Pancreas (tissue), 10 donors: ENCODE data around the gene TRNAU1AP. TPM values are rescaled to one million over a fixed set of nuclear protein-coding genes. Genes with fewer than 3 reads are reported as not detected.
"Not testable (repeated sequence)": the region's sequence is repeated elsewhere in the genome, so short reads cannot be mapped to it uniquely, and the experiment has no call there.

Experiments
- ATAC-seq, 4 donors: fragments of 200-7000 bp; cut with Tn5 transposase; one replicate each; pipeline versions ENCODE4 v1.8.0 to v1.9.1; 2020; ENCODE audit warnings: mild to moderate bottlenecking in 4 of 4, moderate library complexity in 4 of 4
- DNase-seq, 6 donors: peaks; one replicate each; pipeline ENCODE4 v3.0.0-alpha.2; 2020
- FAIRE-seq: peaks from 2 replicates; lab custom pipeline; 2012; peaks lifted over from hg19 to GRCh38; lab: Jason Lieb, UNC
- H3K27ac ChIP-seq, 4 donors: fragments of 200-600 bp; sonication (generic); 1 replicate in 3 of 4; 2 replicates in 1 of 4; pipeline versions ENCODE4 v1.5.0 to v1.8.0; 2020
- H3K27me3 ChIP-seq, 4 donors: fragments of 200-600 bp; one replicate each; pipeline ENCODE4 v1.8.0; 2021
- H3K36me3 ChIP-seq, 3 donors: fragments of 200-600 bp; sonication (generic) in 1 of 3; one replicate each; pipeline versions ENCODE4 v1.5.0 to v1.8.0; 2020 to 2021
- H3K4me1 ChIP-seq, 3 donors: fragments of 200-600 bp; one replicate each; pipeline ENCODE4 v1.8.0; 2021
- H3K4me3 ChIP-seq, 4 donors: fragments of 200-600 bp; sonication (generic) in 2 of 4; one replicate each; pipeline versions ENCODE4 v1.5.0 to v1.8.0; 2020 to 2021
- H3K9me3 ChIP-seq, 4 donors: fragments of 200-600 bp; one replicate each; pipeline ENCODE4 v1.8.0; 2021
- WGBS, 2 donors: extraction: QIAGEN DNeasy Blood & Tissue Kit; methylation state at CpG; one replicate each; pipeline ENCODE4 v1.1.7; 2013; 5-methylcytosine and 5-hydroxymethylcytosine counted together
- intact Hi-C, 3 donors: fragments of 100-400 bp; cut with DNase I; formaldehyde crosslinking; loops; one replicate each; pipeline versions ENCODE4 v1.11.1 to v1.14.2; 2022
- polyA plus RNA-seq, 2 donors: library from polyadenylated mRNA; stranded (reverse); fragments of 200-250 nt; gene quantifications; one replicate each; pipeline ENCODE4 v1.2.3, GENCODE V29; 2013
- total RNA-seq, 6 donors: library from RNA; stranded (reverse); fragmentation: NEBNext Ultra II Directional in 4 of 6; extraction: Animal tissue kit (Norgen Biotek cat#: 25700) in 4 of 6; gene quantifications; one replicate each; pipeline versions ENCODE4 v1.2.1 to v1.2.4, GENCODE V29; 2021 to 2023
- TF ChIP-seq, protein P1 (sequence below), 4 donors: fragments of 200-600 bp; sonication (generic) in 3 of 4; IDR thresholded peaks; one replicate each; pipeline versions ENCODE4 v1.5.0 to v1.8.0; 2021; ENCODE audit warnings: antibody characterized with exemption in 4 of 4
- donor health status: healthy with polysubstance abuse.
- donor health status: DM: no; HTN: no; CAD: no; lungs with moderate emphysema.
- donor health status: DM: no; HTN: no; CAD: no.
- donor health status: control.
- donor health status: control.
- donor health status: Bipolar disorder and iron deficiency.
- donor health status: DM: yes; HTN: yes; CAD: no.
- donor health status: DM: no; HTN: no; CAD: no.
- donor health status: DM: no; HTN: no; CAD: no.
- donor health status: DM: yes; HTN: yes; CAD: no.

The TRNAU1AP gene
- total and polyA plus RNA-seq, 8 donors = 5.5 to 17.8 (median 10.5) TPM

DNA sequence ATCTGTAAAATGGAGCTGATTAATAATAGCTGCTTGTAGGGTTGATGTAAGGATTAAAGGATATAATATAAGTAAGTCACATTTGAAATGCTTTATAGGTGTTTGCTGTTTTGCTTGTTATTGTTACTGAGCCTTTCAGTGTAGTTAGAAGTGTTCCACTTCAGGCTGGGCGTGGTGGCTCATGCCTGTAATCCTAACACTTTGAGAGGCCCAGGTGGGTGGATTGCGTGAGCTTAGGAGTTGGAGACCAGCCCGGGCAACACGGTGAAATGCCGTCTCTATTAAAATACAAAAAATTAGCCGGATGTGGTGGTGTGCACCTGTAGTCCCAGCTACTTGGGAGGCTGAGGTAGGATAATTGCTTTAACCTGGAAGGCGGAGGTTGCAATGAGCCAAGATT, 12.2 kb downstream of the TRNAU1AP start:
- Histone ChIP-seq H3K9me3 (no peaks in the 10 kb centered on the region), H3K4me3 (no peak overlapping the region), H3K27me3 (no peaks in the 10 kb centered on the region), H3K27ac (no peak overlapping the region), H3K36me3 (peaks cover 0 to 74% (median 21%) of the 10 kb centered on the region in 3 donors), H3K4me1 (no peaks in the 10 kb centered on the region)
- DNase-seq (no peak), FAIRE-seq (no peak), ATAC-seq (no peak)
- intact Hi-C loops = no loop called here
- WGBS, 2 donors = 97 to 99% methylated on average over 7 of the region's 7 CpGs
- TF ChIP-seq, protein P1, sequence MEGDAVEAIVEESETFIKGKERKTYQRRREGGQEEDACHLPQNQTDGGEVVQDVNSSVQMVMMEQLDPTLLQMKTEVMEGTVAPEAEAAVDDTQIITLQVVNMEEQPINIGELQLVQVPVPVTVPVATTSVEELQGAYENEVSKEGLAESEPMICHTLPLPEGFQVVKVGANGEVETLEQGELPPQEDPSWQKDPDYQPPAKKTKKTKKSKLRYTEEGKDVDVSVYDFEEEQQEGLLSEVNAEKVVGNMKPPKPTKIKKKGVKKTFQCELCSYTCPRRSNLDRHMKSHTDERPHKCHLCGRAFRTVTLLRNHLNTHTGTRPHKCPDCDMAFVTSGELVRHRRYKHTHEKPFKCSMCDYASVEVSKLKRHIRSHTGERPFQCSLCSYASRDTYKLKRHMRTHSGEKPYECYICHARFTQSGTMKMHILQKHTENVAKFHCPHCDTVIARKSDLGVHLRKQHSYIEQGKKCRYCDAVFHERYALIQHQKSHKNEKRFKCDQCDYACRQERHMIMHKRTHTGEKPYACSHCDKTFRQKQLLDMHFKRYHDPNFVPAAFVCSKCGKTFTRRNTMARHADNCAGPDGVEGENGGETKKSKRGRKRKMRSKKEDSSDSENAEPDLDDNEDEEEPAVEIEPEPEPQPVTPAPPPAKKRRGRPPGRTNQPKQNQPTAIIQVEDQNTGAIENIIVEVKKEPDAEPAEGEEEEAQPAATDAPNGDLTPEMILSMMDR (IDR thresholded peaks at IDR 0.05) = no peak

- FAIRE-seq (no peak), ATAC-seq (no peak), DNase-seq (no peak)
- TF ChIP-seq, protein P1 (IDR thresholded peaks at IDR 0.05) = no peak
- Histone ChIP-seq H3K4me3 (no peak overlapping the region), H3K36me3 (peaks cover 0 to 75% (median 17%) of the 10 kb centered on the region in 3 donors), H3K27me3 (no peaks in the 10 kb centered on the region), H3K9me3 (no peaks in the 10 kb centered on the region), H3K27ac (no peak overlapping the region), H3K4me1 (no peaks in the 10 kb centered on the region)
- intact Hi-C loops = no loop called here
- 98 to 100% methylated on average over 6 of the region's 6 CpGs for WGBS, 2 donors
These were observed 12.8 kb downstream of the TRNAU1AP start for GRCh38 chr1:28565726-28566125.

GRCh38 chr1:28566931-28567330, 14.0 kb downstream of the TRNAU1AP start:
- TF ChIP-seq, protein P1 (IDR thresholded peaks at IDR 0.05) = no peak
- H3K9me3 ChIP-seq = no peaks in the 10 kb centered on the region
- no peaks in the 10 kb centered on the region for H3K4me1 ChIP-seq
- no peaks in the 10 kb centered on the region for H3K27me3 ChIP-seq
- FAIRE-seq (no peak), DNase-seq (no peak), ATAC-seq (no peak)
- no peak overlapping the region for H3K27ac ChIP-seq
- H3K4me3 ChIP-seq = no peak overlapping the region
- peaks cover 0 to 69% (median 6%) of the 10 kb centered on the region in 3 donors for H3K36me3 ChIP-seq
- WGBS, 2 donors = 88 to 92% methylated on average over 2 of the region's 2 CpGs
- intact Hi-C loops = no loop called here

DNA sequence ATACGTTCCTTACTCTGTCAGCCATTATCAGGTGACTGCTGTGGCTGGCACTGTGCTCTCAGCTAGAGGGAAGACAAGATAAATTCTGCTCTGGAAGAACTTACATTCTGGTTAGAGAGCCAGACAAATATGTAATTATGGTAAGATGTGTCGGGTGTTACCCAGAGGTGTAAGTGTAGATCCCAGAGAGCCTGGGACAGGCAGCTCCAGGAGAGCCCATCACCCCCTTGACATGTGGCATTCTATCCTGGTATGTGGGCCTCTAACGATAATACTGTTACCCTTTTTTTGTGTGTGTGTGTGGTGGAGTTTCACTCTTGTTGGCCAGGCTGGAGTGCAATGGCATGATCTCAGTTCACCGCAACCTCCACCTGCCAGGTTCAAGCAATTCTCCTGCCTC, 19.0 kb downstream of the TRNAU1AP start:
- no peak overlapping the region for H3K27ac ChIP-seq
- peaks cover 0 to 50% (median 3%) of the 10 kb centered on the region in 3 donors for H3K36me3 ChIP-seq
- FAIRE-seq (no peak), ATAC-seq (no peak), DNase-seq (no peak)
- H3K4me3 ChIP-seq = no peak overlapping the region
- H3K9me3 ChIP-seq = no peaks in the 10 kb centered on the region
- no peaks in the 10 kb centered on the region for H3K4me1 ChIP-seq
- intact Hi-C loops = no loop called here
- 84 to 90% methylated on average over 4 of the region's 4 CpGs for WGBS, 2 donors
- no peaks in the 10 kb centered on the region for H3K27me3 ChIP-seq
- TF ChIP-seq, protein P1 (IDR thresholded peaks at IDR 0.05) = no peak

DNA sequence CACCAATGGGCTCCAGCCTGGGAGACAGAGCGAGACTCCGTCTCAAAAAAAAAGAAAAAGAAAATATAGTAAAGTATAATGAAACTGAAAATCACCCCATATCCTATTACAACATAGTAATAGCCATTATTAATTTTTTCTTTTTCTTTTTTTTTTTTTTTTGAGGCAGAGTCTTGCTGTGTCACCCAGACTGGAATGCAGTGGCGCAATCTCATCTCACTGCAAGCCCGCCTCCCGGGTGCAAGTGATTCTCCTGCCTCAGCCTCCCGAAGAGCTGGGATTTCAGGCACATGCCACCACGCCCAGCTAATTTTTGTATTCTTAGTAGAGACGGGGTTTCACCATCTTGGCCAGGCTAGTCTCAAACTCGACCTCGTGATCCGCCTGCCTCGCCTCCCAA, 20.0 kb downstream of the TRNAU1AP start:
- H3K4me1 ChIP-seq, H3K9me3 ChIP-seq, H3K27ac ChIP-seq, DNase-seq, H3K27me3 ChIP-seq, intact Hi-C loops, ATAC-seq, H3K4me3 ChIP-seq, FAIRE-seq: not testable (repeated sequence)
- WGBS, 2 donors = 91 to 92% methylated on average over 12 of the region's 12 CpGs
- peaks cover 0 to 45% (median 11%) of the 10 kb centered on the region in 3 donors for H3K36me3 ChIP-seq
